CD4-positive, alpha-beta T cell treated with Interleukin-6 at 100 ng/mL for 8 hours (primary cell): ENCODE results near the gene GALNT9.
"Not testable (repeated sequence)": the region's sequence is repeated elsewhere in the genome, so short reads cannot be mapped to it uniquely, and the experiment has no call there.

ENCODE experiments used
- DNase-seq: peaks from one replicate; pipeline ENCODE4 v3.0.0-alpha.2; 2020; ENCODE audit warnings: mixed read lengths, low spot score

The GALNT9 gene

GRCh38 chr12:132155771-132156572, 173.4 kb downstream of the GALNT9 start:
- no peak for DNase-seq

GRCh38 chr12:132154941-132155770, 174.2 kb downstream of the GALNT9 start:
- DNase-seq: no peak

GRCh38 chr12:132154341-132154761, 175.0 kb downstream of the GALNT9 start:
- no peak for DNase-seq

GRCh38 chr12:132153501-132154340, 175.7 kb downstream of the GALNT9 start:
- DNase-seq: peak; percentile 65

GRCh38 chr12:132152953-132153352, 176.4 kb downstream of the GALNT9 start:
- DNase-seq: no peak

GRCh38 chr12:132152411-132152821, 177.0 kb downstream of the GALNT9 start:
- DNase-seq: no peak

GRCh38 chr12:132151766-132152410, 177.5 kb downstream of the GALNT9 start:
- no peak for DNase-seq

GRCh38 chr12:132151145-132151765, 178.1 kb downstream of the GALNT9 start:
- no peak for DNase-seq

- no peak for DNase-seq
Measured at GRCh38 chr12:132150780-132151144, 178.6 kb downstream of the GALNT9 start.

- DNase-seq: not testable (repeated sequence)
Measured at GRCh38 chr12:132149526-132149925, 179.9 kb downstream of the GALNT9 start.

- DNase-seq: no peak
Measured at GRCh38 chr12:132148368-132149045, 180.9 kb downstream of the GALNT9 start.

- DNase-seq: no peak
Measured at GRCh38 chr12:132147423-132148367, 181.7 kb downstream of the GALNT9 start.

- DNase-seq: no peak
Measured at GRCh38 chr12:132146772-132147422, 182.5 kb downstream of the GALNT9 start.
